PC-3 (cell line): ENCODE results near the gene PTPRQ. TPM values are rescaled to one million over a fixed set of nuclear protein-coding genes. Genes with fewer than 3 reads are reported as not detected.

Experiments used
- ATAC-seq: fragments of 200-7000 bp; cut with Tn5 transposase; 2 replicates; pipeline ENCODE4 v1.9.1; 2020; ENCODE audit warnings: mild to moderate bottlenecking, moderate library complexity
- BruUV-seq: library from RNA; stranded (reverse); fragments of 400-500 nt; replicated peaks from 2 replicates; lab custom pipeline; 2021; lab: Mats Ljungman, UMichigan
- CTCF ChIA-PET: fragments of 300-600 bp; sonication (Branson Sonifier 250); formaldehyde crosslinking; loops from one replicate; lab custom pipeline; 2022; ENCODE audit warnings: antibody characterized with exemption; lab: Charles Lee
- POLR2A ChIA-PET: fragments of 300-600 bp; sonication (Branson Sonifier 250); formaldehyde crosslinking; loops from one replicate; lab custom pipeline; 2022; ENCODE audit warnings: antibody characterized with exemption; ENCODE audit not compliant: unreplicated experiment; lab: Charles Lee
- DNase-seq: peaks from one replicate; pipeline ENCODE4 v3.0.0-alpha.2; 2015
- H2AFZ ChIP-seq: fragments of 300-600 bp; sonication (generic); 2 replicates; pipeline ENCODE4 v1.6.0; 2016; ENCODE audit warnings: antibody characterized with exemption, low read length
- H3F3A ChIP-seq: fragments of 300-600 bp; sonication (generic); one replicate; pipeline ENCODE4 v1.6.0; 2017; ENCODE audit warnings: antibody characterized with exemption, low read length, control low read depth, mild to moderate bottlenecking; ENCODE audit not compliant: unreplicated experiment
- H3K27ac ChIP-seq: fragments of 300-600 bp; sonication (generic); 2 replicates; pipeline ENCODE4 v1.5.1; 2016; ENCODE audit warnings: mild to moderate bottlenecking, low read length
- H3K27me3 ChIP-seq: fragments of 300-600 bp; sonication (generic); 2 replicates; pipeline ENCODE4 v1.6.1; 2016; ENCODE audit warnings: low read length, mixed read lengths
- H3K36me3 ChIP-seq: fragments of 300-600 bp; sonication (generic); 2 replicates; pipeline ENCODE4 v1.6.1; 2016; ENCODE audit warnings: low read depth, mixed run types, low read length, mixed read lengths
- H3K4me1 ChIP-seq: fragments of 300-600 bp; sonication (generic); 2 replicates; pipeline ENCODE4 v1.5.1; 2016; ENCODE audit warnings: low read length; ENCODE audit not compliant: insufficient read depth
- H3K4me2 ChIP-seq: fragments of 300-600 bp; sonication (generic); 2 replicates; pipeline ENCODE4 v1.6.0; 2016; ENCODE audit warnings: low read length
- H3K4me3 ChIP-seq: fragments of 300-600 bp; sonication (generic); 2 replicates; pipeline ENCODE4 v1.5.1; 2016; ENCODE audit warnings: mild to moderate bottlenecking, low read length, mixed read lengths
- H3K79me2 ChIP-seq: fragments of 300-600 bp; sonication (generic); 2 replicates; pipeline ENCODE4 v1.6.1; 2017; ENCODE audit warnings: low read length, mixed read lengths
- H3K9ac ChIP-seq: fragments of 300-600 bp; sonication (generic); 2 replicates; pipeline ENCODE4 v1.6.0; 2016; ENCODE audit warnings: mild to moderate bottlenecking, low read length
- H3K9me2 ChIP-seq: fragments of 300-600 bp; sonication (generic); replicated peaks from 2 replicates; pipeline ENCODE4 v1.6.1; 2016; ENCODE audit warnings: mixed run types, low read length, mixed read lengths
- H3K9me3 ChIP-seq: fragments of 300-600 bp; sonication (generic); 2 replicates; pipeline ENCODE4 v1.6.1; 2016; ENCODE audit warnings: low read length, mixed read lengths
- H4K20me1 ChIP-seq: fragments of 300-600 bp; sonication (generic); 2 replicates; pipeline ENCODE4 v1.6.1; 2016; ENCODE audit warnings: low read length, mixed read lengths
- EZH2 ChIP-seq: fragments of 300-600 bp; sonication (generic); IDR thresholded peaks from one replicate; pipeline ENCODE4 v1.6.1; 2017; ENCODE audit warnings: antibody characterized with exemption, mild to moderate bottlenecking, low read length; ENCODE audit not compliant: unreplicated experiment
- EZH2phosphoT487 ChIP-seq: fragments of 300-600 bp; sonication (generic); IDR thresholded peaks from 2 replicates; pipeline ENCODE4 v1.6.1; 2018; ENCODE audit warnings: mild to moderate bottlenecking, antibody characterized with exemption, low read length, borderline replicate concordance
- intact Hi-C: fragments of 100-400 bp; cut with micrococcal nuclease; formaldehyde crosslinking; loops from 2 replicates; pipeline ENCODE4 v1.9.0; 2023
- total RNA-seq: library from RNA; depleted of rRNA; stranded (reverse); fragments of >200 nt; gene quantifications from 2 replicates; pipeline ENCODE4 v1.2.3, GENCODE V29; 2014
- TF ChIP-seq, protein P1 (sequence below): fragments of 300-600 bp; sonication (generic); conservative IDR thresholded peaks from 2 replicates; pipeline ENCODE4 v1.5.1; 2017; ENCODE audit warnings: antibody characterized with exemption, low read depth, mild to moderate bottlenecking, low read length

PTPRQ gene
- total RNA-seq, 1 experiment from 2014 or later, result 0.07 TPM

GRCh38 chr12:80684077-80684495 lies 240.1 kb downstream of the PTPRQ start:
- no peak overlapping the region for H3K4me3 ChIP-seq
- BruUV-seq, result no TSS peak
- H3K9me2 ChIP-seq, result no peaks in the 10 kb centered on the region
- no peak for ATAC-seq
- ChIA-PET POLR2A (no interaction called here), CTCF (no interaction called here)
- H3F3A ChIP-seq, result no peaks in the 10 kb centered on the region
- no peak overlapping the region for H2AFZ ChIP-seq
- no peaks in the 10 kb centered on the region for H3K36me3 ChIP-seq
- intact Hi-C loops, result no loop called here
- no peaks in the 10 kb centered on the region for H3K79me2 ChIP-seq
- H3K27me3 ChIP-seq, result 0 out of 2 replicates have a peak, but pooled peaks cover 11% of the 10 kb centered on the region
- no peak overlapping the region for H3K27ac ChIP-seq
- no peak for TF ChIP-seq EZH2phosphoT487
- TF ChIP-seq EZH2, result no peak
- TF ChIP-seq, protein P1, sequence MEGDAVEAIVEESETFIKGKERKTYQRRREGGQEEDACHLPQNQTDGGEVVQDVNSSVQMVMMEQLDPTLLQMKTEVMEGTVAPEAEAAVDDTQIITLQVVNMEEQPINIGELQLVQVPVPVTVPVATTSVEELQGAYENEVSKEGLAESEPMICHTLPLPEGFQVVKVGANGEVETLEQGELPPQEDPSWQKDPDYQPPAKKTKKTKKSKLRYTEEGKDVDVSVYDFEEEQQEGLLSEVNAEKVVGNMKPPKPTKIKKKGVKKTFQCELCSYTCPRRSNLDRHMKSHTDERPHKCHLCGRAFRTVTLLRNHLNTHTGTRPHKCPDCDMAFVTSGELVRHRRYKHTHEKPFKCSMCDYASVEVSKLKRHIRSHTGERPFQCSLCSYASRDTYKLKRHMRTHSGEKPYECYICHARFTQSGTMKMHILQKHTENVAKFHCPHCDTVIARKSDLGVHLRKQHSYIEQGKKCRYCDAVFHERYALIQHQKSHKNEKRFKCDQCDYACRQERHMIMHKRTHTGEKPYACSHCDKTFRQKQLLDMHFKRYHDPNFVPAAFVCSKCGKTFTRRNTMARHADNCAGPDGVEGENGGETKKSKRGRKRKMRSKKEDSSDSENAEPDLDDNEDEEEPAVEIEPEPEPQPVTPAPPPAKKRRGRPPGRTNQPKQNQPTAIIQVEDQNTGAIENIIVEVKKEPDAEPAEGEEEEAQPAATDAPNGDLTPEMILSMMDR, result no peak
- H4K20me1 ChIP-seq, result no peaks in the 10 kb centered on the region
- H3K9ac ChIP-seq, result no peak overlapping the region
- H3K4me2 ChIP-seq, result no peak overlapping the region
- no peak for DNase-seq
- H3K9me3 ChIP-seq, result no peaks in the 10 kb centered on the region
- H3K4me1 ChIP-seq, result no peaks in the 10 kb centered on the region

GRCh38 chr12:80690090-80690489 lies 246.1 kb downstream of the PTPRQ start:
- DNase-seq (no peak), ATAC-seq (no peak)
- no peak for TF ChIP-seq EZH2
- TF ChIP-seq EZH2phosphoT487, result no peak
- TF ChIP-seq, protein P1, result no peak
- Histone ChIP-seq H3K9ac (no peak overlapping the region), H3K4me1 (no peaks in the 10 kb centered on the region), H4K20me1 (no peaks in the 10 kb centered on the region), H2AFZ (no peak overlapping the region), H3K4me2 (no peak overlapping the region), H3K27me3 (0 out of 2 replicates have a peak, but pooled peaks cover 3% of the 10 kb centered on the region), H3K9me3 (no peaks in the 10 kb centered on the region), H3K27ac (no peak overlapping the region), H3F3A (no peaks in the 10 kb centered on the region), H3K36me3 (no peaks in the 10 kb centered on the region), H3K79me2 (no peaks in the 10 kb centered on the region), H3K9me2 (no peaks in the 10 kb centered on the region), H3K4me3 (no peak overlapping the region)
- no TSS peak for BruUV-seq
- POLR2A ChIA-PET, result no interaction called here
- CTCF ChIA-PET, result no interaction called here
- intact Hi-C loops, result no loop called here

DNA sequence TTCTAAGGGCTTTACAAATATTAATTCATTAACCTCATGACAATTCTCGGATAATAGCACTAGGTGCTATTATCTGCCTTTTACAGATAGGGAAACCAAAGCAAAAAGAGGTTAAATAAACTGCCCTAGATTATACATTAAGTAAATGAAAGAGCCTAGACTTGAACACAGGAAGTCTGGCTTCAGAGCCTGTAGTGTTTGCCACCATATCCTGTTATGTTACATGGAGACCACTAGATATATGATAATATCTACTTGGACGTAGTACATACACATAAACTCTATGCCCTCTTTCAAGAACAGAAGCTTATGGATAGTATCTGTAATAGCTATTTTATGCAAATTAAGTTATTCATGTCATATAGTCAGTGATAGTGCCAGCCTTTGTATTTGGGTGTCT lies 246.5 kb downstream of the PTPRQ start:
- H4K20me1 ChIP-seq, result no peaks in the 10 kb centered on the region
- H2AFZ ChIP-seq, result no peak overlapping the region
- ATAC-seq (no peak), DNase-seq (no peak)
- no peaks in the 10 kb centered on the region for H3F3A ChIP-seq
- TF ChIP-seq EZH2, result no peak
- TF ChIP-seq EZH2phosphoT487, result no peak
- TF ChIP-seq, protein P1, result no peak
- no peaks in the 10 kb centered on the region for H3K36me3 ChIP-seq
- 0 out of 2 replicates have a peak, but pooled peaks cover 3% of the 10 kb centered on the region for H3K27me3 ChIP-seq
- no peak overlapping the region for H3K4me3 ChIP-seq
- no peak overlapping the region for H3K27ac ChIP-seq
- no peak overlapping the region for H3K4me2 ChIP-seq
- H3K9me2 ChIP-seq, result no peaks in the 10 kb centered on the region
- no peaks in the 10 kb centered on the region for H3K9me3 ChIP-seq
- no peak overlapping the region for H3K9ac ChIP-seq
- no TSS peak for BruUV-seq
- intact Hi-C loops, result no loop called here
- ChIA-PET CTCF (no interaction called here), POLR2A (no interaction called here)
- no peaks in the 10 kb centered on the region for H3K79me2 ChIP-seq
- H3K4me1 ChIP-seq, result no peaks in the 10 kb centered on the region
